Hepatocyte (in vitro differentiated cells): ENCODE results near the gene ACTR8. TPM values are rescaled to one million over a fixed set of nuclear protein-coding genes. Genes with fewer than 3 reads are reported as not detected.

Experiments used
- DNase-seq: peaks from one replicate; pipeline ENCODE4 v3.0.0-alpha.2; 2016; ENCODE audit warnings: low spot score
- H2AFZ ChIP-seq: fragments of 200-600 bp; sonication (generic); 2 replicates; pipeline ENCODE4 v1.6.0; 2016; ENCODE audit warnings: antibody characterized with exemption, mild to moderate bottlenecking
- H3K27ac ChIP-seq: fragments of 200-600 bp; sonication (generic); 2 replicates; pipeline ENCODE4 v1.5.1; 2016; ENCODE audit warnings: mild to moderate bottlenecking
- H3K27me3 ChIP-seq: fragments of 200-600 bp; sonication (generic); 2 replicates; pipeline ENCODE4 v1.6.1; 2016
- H3K36me3 ChIP-seq: fragments of 200-600 bp; sonication (generic); replicated peaks from 2 replicates; pipeline ENCODE4 v1.5.1; 2016; ENCODE audit warnings: low read depth; ENCODE audit not compliant: insufficient read depth
- H3K4me1 ChIP-seq: fragments of 200-600 bp; sonication (generic); 2 replicates; pipeline ENCODE4 v1.5.1; 2016; ENCODE audit warnings: mild to moderate bottlenecking, moderate library complexity; ENCODE audit not compliant: insufficient read depth
- H3K4me2 ChIP-seq: fragments of 200-600 bp; sonication (generic); 2 replicates; pipeline ENCODE4 v1.6.0; 2016
- H3K4me3 ChIP-seq: fragments of 200-600 bp; sonication (generic); 2 replicates; pipeline ENCODE4 v1.5.1; 2016; ENCODE audit warnings: mild to moderate bottlenecking
- H3K79me2 ChIP-seq: fragments of 200-600 bp; sonication (generic); 2 replicates; pipeline ENCODE4 v1.6.0; 2017; ENCODE audit warnings: mild to moderate bottlenecking
- H3K9me2 ChIP-seq: fragments of 200-600 bp; sonication (generic); replicated peaks from 2 replicates; pipeline ENCODE4 v1.6.0; 2017; ENCODE audit warnings: mild to moderate bottlenecking; ENCODE audit not compliant: insufficient read depth
- H3K9me3 ChIP-seq: fragments of 200-600 bp; sonication (generic); 2 replicates; pipeline ENCODE4 v1.5.1; 2016; ENCODE audit warnings: low read depth, mild to moderate bottlenecking
- H4K20me1 ChIP-seq: fragments of 200-600 bp; sonication (generic); 2 replicates; pipeline ENCODE4 v1.6.0; 2016; ENCODE audit warnings: mild to moderate bottlenecking; ENCODE audit not compliant: insufficient read depth, poor library complexity, severe bottlenecking
- EZH2 ChIP-seq: fragments of 200-600 bp; sonication (generic); IDR thresholded peaks from 2 replicates; pipeline ENCODE4 v1.6.1; 2016; ENCODE audit warnings: antibody characterized with exemption, mild to moderate bottlenecking, borderline replicate concordance
- EZH2phosphoT487 ChIP-seq: fragments of 200-600 bp; sonication (generic); IDR thresholded peaks from one replicate; pipeline ENCODE4 v1.6.1; 2018; ENCODE audit warnings: antibody characterized with exemption, mild to moderate bottlenecking, low read depth, moderate library complexity; ENCODE audit not compliant: unreplicated experiment, severe bottlenecking
- WGBS: methylation state at CpG from one replicate; pipeline ENCODE4 v1.1.6; 2016; ENCODE audit warnings: low lambda C conversion rate; ENCODE audit errors: missing lambda C conversion rate; 5-methylcytosine and 5-hydroxymethylcytosine counted together
- polyA plus RNA-seq: library from polyadenylated mRNA; unstranded; fragments of >200 nt; fragmentation: Nextera tagmentation; extraction: Ambion mirVana; gene quantifications from 2 replicates; pipeline ENCODE4 v1.2.1, GENCODE V29; 2016
- total RNA-seq: library from RNA; depleted of rRNA; stranded (reverse); fragments of >200 nt; gene quantifications from 2 replicates; pipeline ENCODE4 v1.2.3, GENCODE V29; 2014
- TF ChIP-seq, protein P1 (sequence below): fragments of 200-600 bp; sonication (generic); IDR thresholded peaks from 2 replicates; pipeline ENCODE4 v1.5.1; 2016; ENCODE audit warnings: antibody characterized with exemption, mild to moderate bottlenecking; ENCODE audit not compliant: poor library complexity

ACTR8 gene
- total and polyA plus RNA-seq, 2 experiments from 2014 or later, result 19.6 to 29.1 TPM

- Histone ChIP-seq H3K4me1 (peaks cover 7% of the 10 kb centered on the region), H3K9me3 (no peaks in the 10 kb centered on the region), H3K36me3 (no peaks in the 10 kb centered on the region), H4K20me1 (no peaks in the 10 kb centered on the region), H3K27me3 (no peaks in the 10 kb centered on the region), H3K79me2 (no peaks in the 10 kb centered on the region), H3K9me2 (no peaks in the 10 kb centered on the region), H3K4me2 (no peak overlapping the region), H3K27ac (no peak overlapping the region), H2AFZ (no peak overlapping the region), H3K4me3 (no peak overlapping the region)
- DNase-seq, result no peak
- TF ChIP-seq EZH2 (no peak), EZH2phosphoT487 (no peak)
- TF ChIP-seq, protein P1, sequence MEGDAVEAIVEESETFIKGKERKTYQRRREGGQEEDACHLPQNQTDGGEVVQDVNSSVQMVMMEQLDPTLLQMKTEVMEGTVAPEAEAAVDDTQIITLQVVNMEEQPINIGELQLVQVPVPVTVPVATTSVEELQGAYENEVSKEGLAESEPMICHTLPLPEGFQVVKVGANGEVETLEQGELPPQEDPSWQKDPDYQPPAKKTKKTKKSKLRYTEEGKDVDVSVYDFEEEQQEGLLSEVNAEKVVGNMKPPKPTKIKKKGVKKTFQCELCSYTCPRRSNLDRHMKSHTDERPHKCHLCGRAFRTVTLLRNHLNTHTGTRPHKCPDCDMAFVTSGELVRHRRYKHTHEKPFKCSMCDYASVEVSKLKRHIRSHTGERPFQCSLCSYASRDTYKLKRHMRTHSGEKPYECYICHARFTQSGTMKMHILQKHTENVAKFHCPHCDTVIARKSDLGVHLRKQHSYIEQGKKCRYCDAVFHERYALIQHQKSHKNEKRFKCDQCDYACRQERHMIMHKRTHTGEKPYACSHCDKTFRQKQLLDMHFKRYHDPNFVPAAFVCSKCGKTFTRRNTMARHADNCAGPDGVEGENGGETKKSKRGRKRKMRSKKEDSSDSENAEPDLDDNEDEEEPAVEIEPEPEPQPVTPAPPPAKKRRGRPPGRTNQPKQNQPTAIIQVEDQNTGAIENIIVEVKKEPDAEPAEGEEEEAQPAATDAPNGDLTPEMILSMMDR, result no peak
- 80% methylated on average over 14 of the region's 14 CpGs for WGBS
These were observed 63.5 kb downstream of the ACTR8 start for GRCh38 chr3:53818221-53819162.

- no peak overlapping the region for H3K4me2 ChIP-seq
- no peaks in the 10 kb centered on the region for H4K20me1 ChIP-seq
- 95% methylated on average over 17 of the region's 17 CpGs for WGBS
- no peaks in the 10 kb centered on the region for H3K9me3 ChIP-seq
- no peaks in the 10 kb centered on the region for H3K36me3 ChIP-seq
- no peak overlapping the region for H3K27ac ChIP-seq
- H2AFZ ChIP-seq, result no peak overlapping the region
- H3K9me2 ChIP-seq, result no peaks in the 10 kb centered on the region
- no peaks in the 10 kb centered on the region for H3K27me3 ChIP-seq
- H3K4me1 ChIP-seq, result peaks cover 7% of the 10 kb centered on the region
- TF ChIP-seq, protein P1, result no peak
- no peak for TF ChIP-seq EZH2phosphoT487
- TF ChIP-seq EZH2, result no peak
- no peaks in the 10 kb centered on the region for H3K79me2 ChIP-seq
- no peak overlapping the region for H3K4me3 ChIP-seq
- no peak for DNase-seq
These were observed 64.1 kb downstream of the ACTR8 start for GRCh38 chr3:53817809-53818208.

DNA sequence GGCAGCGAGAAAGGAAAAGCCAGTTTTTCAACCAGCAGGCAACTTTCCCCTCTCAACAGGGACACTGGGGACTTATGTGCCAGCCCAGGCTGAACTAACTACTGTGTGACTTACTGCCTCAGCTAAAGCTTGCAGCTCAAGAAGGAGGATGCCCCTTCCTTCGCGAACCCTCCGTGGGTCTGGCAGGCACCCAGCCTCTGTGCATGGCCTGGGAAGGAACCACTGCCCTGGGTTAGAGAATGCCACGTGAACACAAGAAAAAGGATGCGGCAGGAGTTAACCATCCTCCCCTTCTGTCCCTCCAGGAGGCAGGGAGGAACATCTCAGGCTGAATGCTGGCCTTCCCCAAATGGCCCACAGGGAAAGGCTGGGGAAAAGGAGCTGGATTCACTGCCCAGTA is 64.7 kb downstream of the ACTR8 start:
- Histone ChIP-seq H3K27ac (no peak overlapping the region), H3K27me3 (no peaks in the 10 kb centered on the region), H3K36me3 (no peaks in the 10 kb centered on the region), H3K4me2 (no peak overlapping the region), H4K20me1 (no peaks in the 10 kb centered on the region), H3K79me2 (no peaks in the 10 kb centered on the region), H3K4me1 (peaks cover 7% of the 10 kb centered on the region), H2AFZ (no peak overlapping the region), H3K9me2 (no peaks in the 10 kb centered on the region), H3K9me3 (no peaks in the 10 kb centered on the region), H3K4me3 (no peak overlapping the region)
- 95% methylated on average over 6 of the region's 6 CpGs for WGBS
- DNase-seq, result no peak
- TF ChIP-seq EZH2phosphoT487 (no peak), EZH2 (no peak)
- TF ChIP-seq, protein P1, result no peak

Other genes starting within 250 kb of the ACTR8 start
- gene CHDH, start 35.7 kb downstream of the ACTR8 start, total RNA-seq, result 30.1 and 62.6 TPM in 2 replicates
- gene CHDH, start 35.7 kb downstream of the ACTR8 start, polyA plus RNA-seq, result 29.1 and 31.1 TPM in 2 replicates
- 17.4 and 19.5 TPM in 2 replicates for gene IL17RB, start 35.6 kb downstream of the ACTR8 start, total RNA-seq
- 12.8 and 14.1 TPM in 2 replicates for gene IL17RB, start 35.6 kb downstream of the ACTR8 start, polyA plus RNA-seq
- 59.7 and 62.2 TPM in 2 replicates for gene SELENOK, start 9.7 kb upstream of the ACTR8 start, total RNA-seq
- gene SELENOK, start 9.7 kb upstream of the ACTR8 start, polyA plus RNA-seq, result 155 and 163 TPM in 2 replicates
- 1.1 and 2.5 TPM in 2 replicates for gene CACNA2D3, start 240.4 kb upstream of the ACTR8 start, total RNA-seq
- gene CACNA2D3, start 240.4 kb upstream of the ACTR8 start, polyA plus RNA-seq, result 1.3 and 2.5 TPM in 2 replicates